Cardiac muscle cell (in vitro differentiated cells and primary cell): ENCODE data around the gene TNFRSF1B. TPM values are rescaled to one million over a fixed set of nuclear protein-coding genes. Genes with fewer than 3 reads are reported as not detected.

Experiments
- DNase-seq, 2 donors: peaks; one replicate each; pipeline versions ENCODE4 v3.0.0 to v3.0.0-alpha.2; 2010 to 2017; ENCODE audit warnings: low read depth in 1 of 2, low spot score in 1 of 2
- H3K27ac ChIP-seq: fragments of 200-600 bp; sonication (generic); 2 replicates; pipeline ENCODE4 v1.5.1; 2016
- H3K27me3 ChIP-seq: fragments of 200-600 bp; sonication (generic); 2 replicates; pipeline ENCODE4 v1.6.0; 2016; ENCODE audit warnings: control low read depth
- H3K36me3 ChIP-seq: fragments of 200-600 bp; sonication (generic); 2 replicates; pipeline ENCODE4 v1.5.1; 2016; ENCODE audit warnings: control low read depth
- H3K4me1 ChIP-seq: fragments of 200-600 bp; sonication (generic); 2 replicates; pipeline ENCODE4 v1.8.1; 2017; ENCODE audit warnings: low read depth, mild to moderate bottlenecking, mixed run types
- H3K4me3 ChIP-seq: fragments of 200-600 bp; sonication (generic); 2 replicates; pipeline ENCODE4 v1.5.1; 2016; ENCODE audit warnings: mild to moderate bottlenecking
- H3K9me3 ChIP-seq: fragments of 200-600 bp; sonication (generic); 2 replicates; pipeline ENCODE4 v1.5.1; 2017; ENCODE audit warnings: low read depth, mild to moderate bottlenecking, control low read depth
- CTCF ChIP-seq: IDR thresholded peaks from 2 replicates; pipeline ENCODE4 v1.5.1; 2012; ENCODE audit warnings: low read depth, mild to moderate bottlenecking, low read length
- polyA plus RNA-seq: library from polyadenylated mRNA; unstranded; fragments of >200 nt; fragmentation: Nextera tagmentation; extraction: Ambion mirVana; gene quantifications from 2 replicates; pipeline ENCODE4 v1.2.1, GENCODE V29; 2016
- total RNA-seq: library from RNA; depleted of rRNA; stranded (reverse); fragments of >200 nt; gene quantifications from 2 replicates; pipeline ENCODE4 v1.2.3, GENCODE V29; 2016

TNFRSF1B gene
- total and polyA plus RNA-seq, 2 experiments from 2014 or later = 0.27 TPM; not detected in 1

- Histone ChIP-seq H3K36me3 (no peaks in the 10 kb centered on the region), H3K4me1 (peaks cover 20% of the 10 kb centered on the region), H3K27me3 (no peaks in the 10 kb centered on the region), H3K4me3 (no peak overlapping the region), H3K27ac (peak overlapping the region; percentile 66), H3K9me3 (no peaks in the 10 kb centered on the region)
- TF ChIP-seq CTCF = no peak
- DNase-seq = peak; percentile 30 to 33
These were observed 19.3 kb downstream of the TNFRSF1B start for GRCh38 chr1:12185918-12186678.

GRCh38 chr1:12186679-12186985 is 19.8 kb downstream of the TNFRSF1B start:
- Histone ChIP-seq H3K9me3 (no peaks in the 10 kb centered on the region), H3K27ac (no peak overlapping the region), H3K27me3 (no peaks in the 10 kb centered on the region), H3K4me3 (no peak overlapping the region), H3K4me1 (peaks cover 20% of the 10 kb centered on the region), H3K36me3 (no peaks in the 10 kb centered on the region)
- no peak for TF ChIP-seq CTCF
- DNase-seq = no peak

GRCh38 chr1:12188115-12188514 is 21.3 kb downstream of the TNFRSF1B start:
- Histone ChIP-seq H3K4me1 (peaks cover 20% of the 10 kb centered on the region), H3K27me3 (no peaks in the 10 kb centered on the region), H3K36me3 (no peaks in the 10 kb centered on the region), H3K27ac (no peak overlapping the region), H3K4me3 (no peak overlapping the region), H3K9me3 (no peaks in the 10 kb centered on the region)
- TF ChIP-seq CTCF = no peak
- no peak for DNase-seq

GRCh38 chr1:12188657-12189327 is 22.0 kb downstream of the TNFRSF1B start:
- no peaks in the 10 kb centered on the region for H3K36me3 ChIP-seq
- H3K27me3 ChIP-seq = no peaks in the 10 kb centered on the region
- H3K27ac ChIP-seq = no peak overlapping the region
- H3K4me1 ChIP-seq = peaks cover 19% of the 10 kb centered on the region
- TF ChIP-seq CTCF = no peak
- H3K4me3 ChIP-seq = no peak overlapping the region
- DNase-seq = no peak
- H3K9me3 ChIP-seq = no peaks in the 10 kb centered on the region

- Histone ChIP-seq H3K27me3 (no peaks in the 10 kb centered on the region), H3K36me3 (no peaks in the 10 kb centered on the region), H3K4me3 (no peak overlapping the region), H3K4me1 (peaks cover 14% of the 10 kb centered on the region), H3K9me3 (no peaks in the 10 kb centered on the region), H3K27ac (no peak overlapping the region)
- no peak for TF ChIP-seq CTCF
- no peak for DNase-seq
These were observed 22.5 kb downstream of the TNFRSF1B start for GRCh38 chr1:12189328-12189682.
